GM10847 (cell line): ENCODE results near the gene CNTNAP2.

Experiments used
- POLR2A ChIP-seq: IDR thresholded peaks from 2 replicates; pipeline ENCODE4 v1.6.1; 2011; ENCODE audit not compliant: insufficient read length; ENCODE audit errors: extremely low read depth

CNTNAP2 gene

GRCh38 chr7:146922782-146923181 is 806.2 kb downstream of the CNTNAP2 start:
- TF ChIP-seq POLR2A, result no peak

DNA sequence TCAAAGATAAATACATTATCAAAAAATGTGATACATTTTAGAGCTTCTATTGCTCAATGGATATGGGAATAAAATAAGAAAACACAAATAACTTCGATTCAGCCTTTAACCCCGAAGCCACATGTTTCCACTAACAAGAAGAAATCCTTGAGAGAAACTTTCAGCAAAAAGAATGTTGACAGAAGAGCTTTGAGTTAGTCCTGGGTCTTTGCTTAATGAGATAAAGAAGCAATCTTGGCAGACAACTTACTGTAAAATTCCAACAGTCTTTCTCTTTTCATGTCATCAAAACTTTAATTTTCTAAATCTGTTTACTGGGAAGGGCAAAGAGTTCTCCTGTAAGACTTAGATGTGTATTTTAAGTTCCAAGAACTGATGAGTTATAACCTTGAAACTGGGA is 810.2 kb downstream of the CNTNAP2 start:
- TF ChIP-seq POLR2A, result no peak

DNA sequence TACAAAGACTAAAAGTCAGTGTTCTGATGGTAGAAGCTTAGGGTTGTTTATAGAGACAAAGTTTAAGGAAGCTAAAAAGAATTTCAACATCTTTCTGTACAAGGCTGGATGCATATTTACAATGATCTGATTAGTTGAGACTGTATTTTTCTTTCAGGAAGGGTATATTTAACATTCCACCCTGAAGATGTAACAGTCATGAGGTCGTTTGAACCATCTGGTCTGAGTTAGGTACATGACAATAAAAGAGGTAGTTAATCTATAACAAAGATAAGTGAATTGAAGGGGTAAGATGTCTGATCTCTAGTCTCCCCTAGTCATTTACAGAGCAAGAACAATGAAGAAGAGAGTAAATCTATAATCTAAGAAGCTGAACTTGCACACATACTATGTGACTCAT is 821.2 kb downstream of the CNTNAP2 start:
- TF ChIP-seq POLR2A, result no peak

- no peak for TF ChIP-seq POLR2A
Measured at GRCh38 chr7:146943483-146943882, 826.9 kb downstream of the CNTNAP2 start.

GRCh38 chr7:146948703-146949102 is 832.1 kb downstream of the CNTNAP2 start:
- TF ChIP-seq POLR2A, result no peak

- TF ChIP-seq POLR2A, result no peak
Measured at GRCh38 chr7:146956321-146956720, 839.7 kb downstream of the CNTNAP2 start.

- no peak for TF ChIP-seq POLR2A
Measured at GRCh38 chr7:146956853-146957252, 840.3 kb downstream of the CNTNAP2 start.

DNA sequence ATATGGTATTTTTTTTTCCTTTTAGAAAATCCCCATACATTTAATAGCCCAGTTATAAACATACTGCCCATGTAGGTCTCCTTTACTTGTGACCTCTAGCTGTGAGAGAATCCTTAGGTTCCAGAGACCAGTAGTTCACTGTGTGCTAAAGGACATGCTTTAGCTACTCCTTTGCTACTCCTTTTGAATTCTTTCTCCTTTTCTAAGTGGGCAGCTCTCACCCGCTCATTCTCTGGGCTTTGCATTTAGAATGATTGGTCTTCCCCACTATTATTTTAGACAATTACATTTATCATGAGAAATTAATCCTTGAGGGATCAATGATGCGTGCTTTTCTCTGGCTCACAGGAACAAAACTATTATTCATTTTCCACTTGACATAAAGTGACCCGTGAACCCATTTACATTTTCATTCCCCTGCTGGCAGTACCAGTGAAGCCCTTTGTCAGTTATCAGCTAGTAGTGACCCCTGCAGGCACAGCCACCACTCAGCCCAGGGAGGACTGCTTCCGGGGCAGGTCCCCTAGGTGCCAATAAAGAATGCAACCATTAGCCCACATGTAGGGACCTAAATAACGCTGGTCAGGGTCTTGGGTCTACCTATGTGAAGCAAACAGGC is 844.3 kb downstream of the CNTNAP2 start:
- no peak for TF ChIP-seq POLR2A

- TF ChIP-seq POLR2A, result no peak
Measured at GRCh38 chr7:146961617-146962016, 845.0 kb downstream of the CNTNAP2 start.

DNA sequence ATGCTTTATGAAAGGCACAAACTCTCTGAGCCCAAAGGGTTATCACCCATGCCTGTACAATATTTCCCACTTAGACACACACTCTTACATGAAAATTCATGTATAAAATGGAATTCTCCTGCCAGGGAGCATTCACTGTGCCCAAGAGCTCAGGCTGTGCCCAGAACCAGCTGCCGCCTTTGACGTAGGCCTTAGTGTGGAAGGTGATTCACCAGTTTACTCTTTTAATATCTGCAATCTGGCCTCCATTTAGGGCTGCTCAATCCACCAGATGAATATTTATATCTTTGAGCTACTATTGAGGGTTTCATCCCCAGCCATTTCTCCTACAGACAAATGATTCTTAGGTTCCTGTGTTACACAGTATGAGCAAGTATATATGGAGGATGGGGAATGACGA is 849.7 kb downstream of the CNTNAP2 start:
- TF ChIP-seq POLR2A, result no peak

DNA sequence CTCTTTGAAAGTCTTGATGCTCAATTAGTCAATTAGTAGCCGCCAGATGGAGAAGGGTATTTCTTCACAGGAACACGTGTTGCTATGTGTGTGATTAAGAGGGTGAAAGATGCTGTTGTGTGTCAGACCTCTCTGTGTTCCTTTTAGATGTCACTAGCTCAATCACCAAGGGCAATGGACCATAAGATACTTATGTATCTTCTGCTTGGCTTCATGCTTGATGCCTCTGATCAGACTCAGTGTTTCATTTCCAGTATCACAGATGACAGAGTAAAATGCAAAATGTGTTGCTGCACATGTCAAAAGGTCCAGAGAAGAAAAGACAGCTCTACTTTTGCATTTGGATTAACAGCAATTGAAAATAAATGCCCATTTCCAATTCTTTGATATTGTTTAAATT is 865.9 kb downstream of the CNTNAP2 start:
- no peak for TF ChIP-seq POLR2A

DNA sequence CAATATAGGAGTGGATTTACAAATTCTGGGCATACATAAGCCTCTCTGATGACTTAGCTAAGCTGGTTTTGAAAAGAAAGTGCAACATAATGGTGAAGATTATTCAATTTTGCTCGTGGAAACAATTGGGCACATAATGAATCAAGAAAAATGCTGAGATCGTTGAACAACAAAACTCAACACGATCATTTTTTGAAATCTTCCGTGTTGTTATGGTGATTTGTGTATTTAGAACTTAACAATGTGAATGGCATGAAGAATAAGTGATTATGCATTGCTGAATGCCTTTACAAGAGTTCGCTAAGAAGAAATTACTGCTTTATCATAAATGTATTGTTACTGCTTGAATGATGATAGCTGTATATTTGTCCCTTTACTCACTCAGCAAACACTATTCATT is 875.0 kb downstream of the CNTNAP2 start:
- TF ChIP-seq POLR2A, result no peak

DNA sequence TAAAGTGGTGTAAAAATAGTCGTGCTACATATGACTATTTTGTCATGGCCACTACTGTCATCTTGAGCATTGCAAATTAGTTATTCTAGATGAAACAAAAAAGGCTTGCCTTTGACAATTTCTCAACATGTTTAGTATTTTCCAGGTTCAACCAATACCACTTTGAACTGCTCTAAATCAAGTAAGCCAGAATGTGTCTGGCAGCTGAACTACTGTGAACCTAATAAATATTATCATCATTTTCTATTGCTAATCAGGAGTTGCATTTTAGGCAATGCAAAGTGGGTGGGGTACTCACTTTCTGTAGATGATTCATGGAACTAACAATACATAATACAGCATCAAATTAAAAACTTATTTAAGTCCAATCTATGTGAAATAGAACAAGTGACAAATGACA is 877.2 kb downstream of the CNTNAP2 start:
- TF ChIP-seq POLR2A, result no peak

GRCh38 chr7:147008530-147008929 is 891.9 kb downstream of the CNTNAP2 start:
- no peak for TF ChIP-seq POLR2A

- no peak for TF ChIP-seq POLR2A
Measured at GRCh38 chr7:147012666-147013065, 896.1 kb downstream of the CNTNAP2 start.

GRCh38 chr7:147013825-147014224 is 897.2 kb downstream of the CNTNAP2 start:
- TF ChIP-seq POLR2A, result no peak

GRCh38 chr7:147014286-147014955 is 897.8 kb downstream of the CNTNAP2 start:
- no peak for TF ChIP-seq POLR2A

GRCh38 chr7:147015999-147016398 is 899.4 kb downstream of the CNTNAP2 start:
- no peak for TF ChIP-seq POLR2A

- no peak for TF ChIP-seq POLR2A
Measured at GRCh38 chr7:147022056-147022455, 905.5 kb downstream of the CNTNAP2 start.
